Caco-2 (cell line): ENCODE results near the gene GRIK3. TPM values are rescaled to one million over a fixed set of nuclear protein-coding genes. Genes with fewer than 3 reads are reported as not detected.

Experiments
- BruUV-seq: library from RNA; stranded (reverse); fragments of 400-500 nt; replicated peaks from 2 replicates; lab custom pipeline; 2021; lab: Mats Ljungman, UMichigan
- CTCF ChIA-PET: fragments of 300-600 bp; sonication (Branson Sonifier 250); formaldehyde crosslinking; loops from one replicate; lab custom pipeline; 2022; ENCODE audit warnings: antibody characterized with exemption; lab: Charles Lee
- POLR2A ChIA-PET: fragments of 300-600 bp; sonication (Branson Sonifier 250); formaldehyde crosslinking; loops from one replicate; lab custom pipeline; 2022; ENCODE audit warnings: antibody characterized with exemption; lab: Charles Lee
- DNase-seq, 2 experiments: peaks; one replicate each; pipeline versions ENCODE4 v3.0.0 to v3.0.0-alpha.2; 2020 to 2022
- H3K27me3 ChIP-seq: replicated peaks from 2 replicates; pipeline ENCODE4 v1.6.0; 2011; ENCODE audit warnings: low read length; ENCODE audit not compliant: control insufficient read depth, insufficient read depth
- H3K36me3 ChIP-seq: 2 replicates; pipeline ENCODE4 v1.5.1; 2011; ENCODE audit warnings: low read length; ENCODE audit not compliant: control insufficient read depth, insufficient read depth
- H3K4me1 ChIP-seq: fragments of 250-450 bp; sonication (Bioruptor Pico); 2 replicates; pipeline ENCODE4 v1.5.1; 2020; ENCODE audit warnings: mild to moderate bottlenecking
- H3K4me3 ChIP-seq: 2 replicates; pipeline ENCODE4 v1.5.1; 2011; ENCODE audit warnings: low read depth, mild to moderate bottlenecking, control low read depth, low read length
- H3K9me3 ChIP-seq: fragments of 250-450 bp; sonication (Bioruptor Pico); 2 replicates; pipeline ENCODE4 v1.5.1; 2020; ENCODE audit warnings: mild to moderate bottlenecking, moderate library complexity
- H3K27ac Mint-ChIP-seq: one replicate; pipeline ENCODE4 v1.8.0; 2022; ENCODE audit warnings: mixed read lengths; ENCODE audit not compliant: unreplicated experiment
- H3K27me3 Mint-ChIP-seq: one replicate; pipeline ENCODE4 v1.8.0; 2022; ENCODE audit warnings: mixed read lengths; ENCODE audit not compliant: insufficient read depth, unreplicated experiment
- H3K36me3 Mint-ChIP-seq: one replicate; pipeline ENCODE4 v1.8.0; 2022; ENCODE audit warnings: mild to moderate bottlenecking, mixed read lengths; ENCODE audit not compliant: insufficient read depth, unreplicated experiment
- H3K4me1 Mint-ChIP-seq: one replicate; pipeline ENCODE4 v1.8.0; 2022; ENCODE audit warnings: low read depth, mixed read lengths; ENCODE audit not compliant: unreplicated experiment
- H3K4me3 Mint-ChIP-seq: one replicate; pipeline ENCODE4 v1.8.0; 2022; ENCODE audit warnings: mild to moderate bottlenecking, moderate library complexity, mixed read lengths; ENCODE audit not compliant: unreplicated experiment
- H3K9me3 Mint-ChIP-seq: one replicate; pipeline ENCODE4 v1.8.0; 2022; ENCODE audit warnings: mixed read lengths; ENCODE audit not compliant: unreplicated experiment
- intact Hi-C: fragments of 100-400 bp; cut with micrococcal nuclease; formaldehyde crosslinking; loops from one replicate; pipeline ENCODE4 v1.10.0; 2022; ENCODE audit not compliant: unreplicated experiment
- total RNA-seq: library from RNA; stranded (reverse); gene quantifications from 2 replicates; pipeline ENCODE4 v1.2.3, GENCODE V29; 2022
- TF ChIP-seq, protein P1 (sequence below), 2 experiments: fragments of 200-600 bp in 1 of 2; IDR thresholded peaks; 1 replicate in 1 of 2; 2 replicates in 1 of 2; pipeline versions ENCODE4 v1.5.1 to v1.8.0; 2011 to 2022; ENCODE audit warnings: antibody characterized with exemption in 1 of 2, control low read depth in 1 of 2, inconsistent platforms in 1 of 2, low read depth in 1 of 2, low read length in 1 of 2, mild to moderate bottlenecking in 1 of 2, moderate library complexity in 1 of 2; ENCODE audit not compliant: insufficient read depth in 1 of 2, severe bottlenecking in 1 of 2, unreplicated experiment in 1 of 2

The GRIK3 gene
- total RNA-seq, 1 experiment from 2014 or later, result not detected

DNA sequence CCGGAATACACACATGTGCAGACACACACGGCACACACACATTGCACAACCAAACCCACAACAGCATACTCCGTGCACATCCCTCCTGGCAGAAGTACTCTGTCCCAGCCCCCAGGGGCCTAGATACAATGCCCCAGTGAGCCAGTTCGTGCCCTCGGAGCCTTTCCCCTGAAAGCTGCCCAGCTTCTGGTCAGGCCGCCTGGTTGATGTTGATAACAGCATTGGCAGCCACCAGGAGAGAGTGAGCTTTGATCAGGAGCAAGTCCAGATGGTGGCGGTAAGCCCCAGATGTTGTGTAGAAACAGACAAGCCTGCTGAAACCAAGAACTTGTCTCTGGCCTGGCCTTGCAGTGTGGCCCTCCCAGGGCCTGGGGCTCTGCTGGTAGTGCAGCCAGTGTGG lies 109.1 kb downstream of the GRIK3 start:
- H3K27me3 Mint-ChIP-seq, result peaks cover 3% of the 10 kb centered on the region

DNA sequence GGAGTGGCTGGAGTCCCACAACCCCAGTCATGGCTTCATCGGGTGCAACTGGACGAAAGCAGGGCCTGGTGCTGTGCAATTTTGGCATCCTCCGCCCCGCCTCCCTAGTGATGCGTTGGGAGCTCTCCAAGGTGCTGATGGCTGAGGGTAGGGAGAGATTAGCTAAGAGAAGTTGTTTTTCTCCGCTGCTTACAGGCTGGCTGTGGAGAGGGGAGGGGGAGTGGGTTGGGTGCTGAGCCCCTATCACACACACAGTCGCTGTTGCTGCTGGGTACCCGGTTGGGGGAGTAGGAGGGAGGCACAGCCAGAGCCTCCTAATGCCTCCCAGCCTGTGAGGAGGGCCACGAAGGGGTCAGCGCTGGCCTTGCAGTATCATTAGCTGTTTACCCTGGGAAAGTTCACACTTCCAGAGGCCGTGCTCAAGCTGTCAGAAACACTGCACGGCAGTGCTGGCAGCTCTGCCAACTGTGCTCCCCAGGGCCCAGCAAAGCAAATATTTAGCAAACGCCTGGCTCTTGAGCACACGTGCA lies 110.0 kb downstream of the GRIK3 start:
- peak; percentile 39 to 52 for DNase-seq
- Mint-ChIP-seq H3K4me3 (no peak overlapping the region), H3K27me3 (peaks cover 3% of the 10 kb centered on the region), H3K9me3 (no peaks in the 10 kb centered on the region), H3K36me3 (no peaks in the 10 kb centered on the region), H3K4me1 (no peaks in the 10 kb centered on the region), H3K27ac (no peak overlapping the region)
- POLR2A ChIA-PET, result no interaction called here
- no TSS peak for BruUV-seq
- TF ChIP-seq, protein P1, sequence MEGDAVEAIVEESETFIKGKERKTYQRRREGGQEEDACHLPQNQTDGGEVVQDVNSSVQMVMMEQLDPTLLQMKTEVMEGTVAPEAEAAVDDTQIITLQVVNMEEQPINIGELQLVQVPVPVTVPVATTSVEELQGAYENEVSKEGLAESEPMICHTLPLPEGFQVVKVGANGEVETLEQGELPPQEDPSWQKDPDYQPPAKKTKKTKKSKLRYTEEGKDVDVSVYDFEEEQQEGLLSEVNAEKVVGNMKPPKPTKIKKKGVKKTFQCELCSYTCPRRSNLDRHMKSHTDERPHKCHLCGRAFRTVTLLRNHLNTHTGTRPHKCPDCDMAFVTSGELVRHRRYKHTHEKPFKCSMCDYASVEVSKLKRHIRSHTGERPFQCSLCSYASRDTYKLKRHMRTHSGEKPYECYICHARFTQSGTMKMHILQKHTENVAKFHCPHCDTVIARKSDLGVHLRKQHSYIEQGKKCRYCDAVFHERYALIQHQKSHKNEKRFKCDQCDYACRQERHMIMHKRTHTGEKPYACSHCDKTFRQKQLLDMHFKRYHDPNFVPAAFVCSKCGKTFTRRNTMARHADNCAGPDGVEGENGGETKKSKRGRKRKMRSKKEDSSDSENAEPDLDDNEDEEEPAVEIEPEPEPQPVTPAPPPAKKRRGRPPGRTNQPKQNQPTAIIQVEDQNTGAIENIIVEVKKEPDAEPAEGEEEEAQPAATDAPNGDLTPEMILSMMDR (IDR thresholded peaks at IDR 0.05; ENCODE audit: insufficient read depth in 1 of 2, low read depth in 1 of 2, low read length in 1 of 2, severe bottlenecking in 1 of 2, unreplicated experiment in 1 of 2), result no peak
- H3K36me3 ChIP-seq, result no peaks in the 10 kb centered on the region
- no peaks in the 10 kb centered on the region for H3K9me3 ChIP-seq
- no peak overlapping the region for H3K4me3 ChIP-seq
- no peaks in the 10 kb centered on the region for H3K4me1 ChIP-seq
- no peaks in the 10 kb centered on the region for H3K27me3 ChIP-seq
- intact Hi-C loops, result no loop called here
- CTCF ChIA-PET, result no interaction called here

More for the DNA sequence above, 109.1 kb downstream of the GRIK3 start:
- Histone ChIP-seq H3K4me3 (no peak overlapping the region), H3K9me3 (no peaks in the 10 kb centered on the region), H3K4me1 (no peaks in the 10 kb centered on the region), H3K27me3 (no peaks in the 10 kb centered on the region), H3K36me3 (no peaks in the 10 kb centered on the region)
- TF ChIP-seq, protein P1 (IDR thresholded peaks at IDR 0.05; ENCODE audit: insufficient read depth in 1 of 2, low read depth in 1 of 2, low read length in 1 of 2, severe bottlenecking in 1 of 2, unreplicated experiment in 1 of 2), result no peak
- Mint-ChIP-seq H3K27ac (no peak overlapping the region), H3K4me3 (no peak overlapping the region), H3K36me3 (no peaks in the 10 kb centered on the region), H3K4me1 (no peaks in the 10 kb centered on the region), H3K9me3 (no peaks in the 10 kb centered on the region)
- no TSS peak for BruUV-seq
- intact Hi-C loops, result no loop called here
- DNase-seq, result no peak
- ChIA-PET POLR2A (no interaction called here), CTCF (no interaction called here)

DNA sequence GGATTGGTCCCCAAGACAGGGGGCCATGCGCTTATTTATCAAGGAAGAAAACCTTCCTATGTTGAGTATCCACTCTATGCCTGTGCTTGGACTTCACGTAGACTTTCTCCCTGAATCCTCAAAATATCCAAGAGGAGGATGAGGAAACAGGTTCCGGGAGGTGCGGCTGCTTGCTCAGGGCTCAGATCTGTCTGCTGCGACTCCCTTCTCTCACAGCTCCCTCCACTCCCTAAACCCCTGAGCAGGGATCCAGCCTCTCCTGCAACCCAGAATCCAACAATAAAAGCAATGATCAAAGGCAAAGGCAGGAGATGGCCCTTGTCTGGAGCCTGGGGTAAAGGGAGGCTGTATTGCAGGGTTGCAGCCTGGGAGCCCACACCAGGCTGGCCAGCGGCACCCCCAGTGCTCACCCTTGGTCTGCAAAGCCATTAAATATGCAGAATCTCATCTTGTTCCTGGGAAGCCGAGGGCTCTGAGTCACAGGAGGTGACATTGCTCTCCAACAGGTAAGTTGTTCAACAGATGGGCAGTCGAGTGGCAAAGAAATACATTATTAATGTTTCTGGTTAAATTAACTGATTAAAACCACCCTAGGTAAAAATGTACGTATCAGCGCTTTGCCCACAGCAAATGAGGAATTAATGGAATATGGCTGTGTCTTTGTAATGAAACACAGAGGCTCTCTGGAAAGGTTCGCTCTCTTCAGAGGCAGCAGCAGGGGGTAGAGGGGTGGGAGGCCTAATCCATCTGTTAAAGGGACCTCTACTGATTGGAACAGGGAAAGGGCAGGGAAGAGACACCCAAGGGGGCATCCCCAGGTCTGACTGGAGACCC lies 111.5 kb downstream of the GRIK3 start:
- Mint-ChIP-seq H3K4me3 (no peak overlapping the region), H3K9me3 (no peaks in the 10 kb centered on the region), H3K36me3 (no peaks in the 10 kb centered on the region), H3K4me1 (no peaks in the 10 kb centered on the region), H3K27me3 (peaks cover 8% of the 10 kb centered on the region), H3K27ac (no peak overlapping the region)
- TF ChIP-seq, protein P1 (IDR thresholded peaks at IDR 0.05; ENCODE audit: insufficient read depth in 1 of 2, low read depth in 1 of 2, low read length in 1 of 2, severe bottlenecking in 1 of 2, unreplicated experiment in 1 of 2), result no peak
- BruUV-seq, result no TSS peak
- intact Hi-C loops, result no loop called here
- no peak overlapping the region for H3K4me3 ChIP-seq
- DNase-seq, result no peak
- no peaks in the 10 kb centered on the region for H3K4me1 ChIP-seq
- ChIA-PET CTCF (no interaction called here), POLR2A (no interaction called here)
- no peaks in the 10 kb centered on the region for H3K36me3 ChIP-seq
- H3K9me3 ChIP-seq, result no peaks in the 10 kb centered on the region
- H3K27me3 ChIP-seq, result no peaks in the 10 kb centered on the region
